Left lung (tissue), 10 donors: Measurements from ENCODE around the gene TMOD3. TPM values are rescaled to one million over a fixed set of nuclear protein-coding genes. Genes with fewer than 3 reads are reported as not detected.

Experiments used
- ATAC-seq: fragments of 200-7000 bp; cut with Tn5 transposase; one replicate; pipeline ENCODE4 v1.9.1; 2020; ENCODE audit warnings: moderate library complexity
- DNase-seq, 4 donors: peaks; one replicate each; pipeline ENCODE4 v3.0.0-alpha.2; 2013 to 2020
- H3K27ac ChIP-seq, 2 donors: fragments of 200-600 bp; sonication (generic) in 1 of 2; one replicate each; pipeline versions ENCODE4 v1.5.0 to v1.8.0; 2020 to 2021
- H3K27me3 ChIP-seq, 2 donors: fragments of 200-600 bp; sonication (generic) in 1 of 2; one replicate each; pipeline versions ENCODE4 v1.5.0 to v1.8.0; 2020 to 2021
- H3K36me3 ChIP-seq, 2 donors: fragments of 200-600 bp; sonication (generic) in 1 of 2; one replicate each; pipeline versions ENCODE4 v1.5.0 to v1.8.0; 2020 to 2021
- H3K4me1 ChIP-seq, 2 donors: fragments of 200-600 bp; one replicate each; pipeline ENCODE4 v1.8.0; 2021
- H3K4me3 ChIP-seq, 2 donors: fragments of 200-600 bp; sonication (generic) in 1 of 2; one replicate each; pipeline versions ENCODE4 v1.5.0 to v1.8.0; 2020 to 2021; ENCODE audit warnings: mild to moderate bottlenecking in 1 of 2
- H3K9me3 ChIP-seq, 2 donors: fragments of 200-600 bp; sonication (generic) in 1 of 2; one replicate each; pipeline versions ENCODE4 v1.5.0 to v1.8.0; 2020 to 2021
- intact Hi-C, 2 donors: fragments of 100-400 bp; cut with DNase I; formaldehyde crosslinking; loops; one replicate each; pipeline versions ENCODE4 v1.11.2 to v1.14.2; 2022
- polyA plus RNA-seq, 6 donors: library from polyadenylated mRNA; unstranded; fragments of 120-200 nt; gene quantifications; one replicate each; pipeline ENCODE4 v1.2.1, GENCODE V29; 2013; ENCODE audit not compliant: insufficient read length in 6 of 6
- total RNA-seq, 2 donors: library from RNA; stranded (reverse); fragmentation: NEBNext Ultra II Directional; extraction: Animal tissue kit (Norgen Biotek cat#: 25700); gene quantifications; one replicate each; pipeline ENCODE4 v1.2.1, GENCODE V29; 2021
- TF ChIP-seq, protein P1 (sequence below), 2 donors: fragments of 200-600 bp; sonication (generic) in 1 of 2; IDR thresholded peaks; one replicate each; pipeline versions ENCODE4 v1.5.0 to v1.8.0; 2021; ENCODE audit warnings: antibody characterized with exemption in 2 of 2
- donor health status: DM: no; HTN: yes; CAD: no.
- donor health status: DM: no; HTN: no; CAD: no.

TMOD3 gene
- total and polyA plus RNA-seq, 8 donors = 68.2 to 90.8 (median 74.4) TPM

DNA sequence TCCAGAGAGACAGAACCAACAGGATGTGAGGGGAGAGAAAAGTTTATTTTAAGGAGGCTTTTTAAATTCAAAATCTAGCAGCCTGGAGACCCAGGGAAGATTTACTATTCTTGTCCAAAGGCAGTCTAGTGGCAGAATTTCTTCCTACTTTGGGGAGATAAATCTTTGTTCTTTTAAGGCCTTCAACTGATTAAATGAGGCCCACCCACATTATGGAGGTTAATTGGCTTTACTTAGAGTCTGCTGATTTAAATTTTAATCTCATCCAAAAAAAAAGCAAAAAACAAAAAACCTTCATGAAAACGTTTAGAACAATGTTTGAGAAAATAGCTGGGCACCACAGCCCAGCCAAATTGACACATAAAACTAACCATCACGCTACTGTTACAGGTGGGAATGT is 41.3 kb downstream of the TMOD3 start:
- TF ChIP-seq, protein P1, sequence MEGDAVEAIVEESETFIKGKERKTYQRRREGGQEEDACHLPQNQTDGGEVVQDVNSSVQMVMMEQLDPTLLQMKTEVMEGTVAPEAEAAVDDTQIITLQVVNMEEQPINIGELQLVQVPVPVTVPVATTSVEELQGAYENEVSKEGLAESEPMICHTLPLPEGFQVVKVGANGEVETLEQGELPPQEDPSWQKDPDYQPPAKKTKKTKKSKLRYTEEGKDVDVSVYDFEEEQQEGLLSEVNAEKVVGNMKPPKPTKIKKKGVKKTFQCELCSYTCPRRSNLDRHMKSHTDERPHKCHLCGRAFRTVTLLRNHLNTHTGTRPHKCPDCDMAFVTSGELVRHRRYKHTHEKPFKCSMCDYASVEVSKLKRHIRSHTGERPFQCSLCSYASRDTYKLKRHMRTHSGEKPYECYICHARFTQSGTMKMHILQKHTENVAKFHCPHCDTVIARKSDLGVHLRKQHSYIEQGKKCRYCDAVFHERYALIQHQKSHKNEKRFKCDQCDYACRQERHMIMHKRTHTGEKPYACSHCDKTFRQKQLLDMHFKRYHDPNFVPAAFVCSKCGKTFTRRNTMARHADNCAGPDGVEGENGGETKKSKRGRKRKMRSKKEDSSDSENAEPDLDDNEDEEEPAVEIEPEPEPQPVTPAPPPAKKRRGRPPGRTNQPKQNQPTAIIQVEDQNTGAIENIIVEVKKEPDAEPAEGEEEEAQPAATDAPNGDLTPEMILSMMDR (IDR thresholded peaks at IDR 0.05) = no peak
- peaks cover 5 to 27% of the 10 kb centered on the region in 2 donors for H3K4me1 ChIP-seq
- DNase-seq (no peak), ATAC-seq (no peak)
- intact Hi-C loops = no loop called here
- H3K27me3 ChIP-seq = no peaks in the 10 kb centered on the region
- no peaks in the 10 kb centered on the region for H3K9me3 ChIP-seq
- no peak overlapping the region for H3K27ac ChIP-seq
- H3K4me3 ChIP-seq = no peak overlapping the region
- H3K36me3 ChIP-seq = peaks cover 0 to 54% of the 10 kb centered on the region in 2 donors

DNA sequence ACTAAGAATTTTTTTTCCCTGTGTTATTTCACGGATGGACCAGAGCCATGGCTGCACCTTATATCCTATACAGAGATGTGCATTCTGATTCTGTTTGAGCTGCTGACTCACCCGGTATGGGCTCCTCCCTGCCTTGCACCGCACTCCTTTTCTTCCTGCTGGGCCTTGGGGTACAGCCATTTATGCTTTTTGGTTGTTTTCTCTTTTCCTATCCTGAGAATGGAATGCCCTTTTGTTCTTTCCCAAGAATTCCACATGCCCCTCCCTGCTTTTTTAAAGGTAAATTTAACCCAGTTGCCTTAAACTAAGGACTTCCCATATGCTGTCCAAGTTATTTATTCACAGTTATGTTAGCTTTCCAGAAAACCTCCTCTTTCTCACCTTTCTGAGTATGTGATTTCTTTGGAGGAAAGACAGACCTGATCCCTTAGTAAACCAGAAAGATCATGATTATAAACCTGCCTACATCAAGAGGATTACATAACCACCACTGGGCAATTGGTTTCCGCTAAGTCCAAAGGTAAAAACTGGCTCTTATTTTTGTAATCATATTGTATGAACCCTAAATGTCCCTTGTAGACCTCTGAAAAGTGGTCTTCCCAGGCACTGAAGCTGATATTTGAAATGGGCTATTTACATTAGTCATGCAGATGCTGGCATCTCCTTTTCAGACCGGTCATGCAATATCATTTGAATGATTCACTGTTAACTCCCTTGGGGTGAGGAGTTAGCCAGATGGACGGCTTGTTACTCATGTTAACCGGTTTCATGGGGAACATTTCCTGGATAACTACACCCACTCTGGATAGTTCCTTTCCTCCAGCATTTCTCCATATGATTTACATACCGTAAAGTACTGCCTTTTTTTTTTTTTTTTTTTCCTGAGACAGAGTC is 45.5 kb downstream of the TMOD3 start:
- Histone ChIP-seq H3K27me3 (no peaks in the 10 kb centered on the region), H3K36me3 (peaks cover 0 to 34% of the 10 kb centered on the region in 2 donors), H3K27ac (peak overlapping the region; percentile 60 to 75), H3K9me3 (no peaks in the 10 kb centered on the region), H3K4me1 (peaks cover 14 to 33% of the 10 kb centered on the region in 2 donors), H3K4me3 (no peak overlapping the region)
- peak; percentile 71 for ATAC-seq
- TF ChIP-seq, protein P1 (IDR thresholded peaks at IDR 0.05) = no peak
- intact Hi-C loops = no loop called here
- DNase-seq = no peak

DNA sequence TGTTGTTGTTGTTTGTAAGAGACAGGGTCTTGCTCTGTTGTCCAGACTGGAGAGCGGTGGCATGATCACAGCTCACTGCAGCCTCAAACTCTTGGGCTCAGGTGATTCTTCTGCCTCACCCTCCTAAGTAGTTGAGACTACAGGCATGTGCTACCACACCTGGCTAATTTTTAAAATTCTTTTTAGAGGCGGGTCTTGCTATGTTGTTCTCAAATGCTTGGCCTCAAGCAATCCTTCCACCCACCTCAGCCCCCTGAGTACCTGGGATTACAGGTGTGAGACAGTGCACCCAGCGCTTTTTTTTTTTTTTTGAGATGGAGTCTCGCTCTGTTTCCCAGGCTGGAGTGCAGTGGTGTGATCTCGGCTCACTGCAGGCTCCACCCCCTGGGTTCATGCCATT is 46.7 kb downstream of the TMOD3 start:
- Histone ChIP-seq H3K36me3 (peaks cover 0 to 23% of the 10 kb centered on the region in 2 donors), H3K27ac (peak overlapping the region; percentile 60 to 75), H3K9me3 (no peaks in the 10 kb centered on the region), H3K4me1 (peaks cover 19 to 33% of the 10 kb centered on the region in 2 donors), H3K4me3 (no peak overlapping the region), H3K27me3 (no peaks in the 10 kb centered on the region)
- intact Hi-C loops = no loop called here
- TF ChIP-seq, protein P1 (IDR thresholded peaks at IDR 0.05) = no peak
- peak; percentile 47 for ATAC-seq
- DNase-seq = no peak

DNA sequence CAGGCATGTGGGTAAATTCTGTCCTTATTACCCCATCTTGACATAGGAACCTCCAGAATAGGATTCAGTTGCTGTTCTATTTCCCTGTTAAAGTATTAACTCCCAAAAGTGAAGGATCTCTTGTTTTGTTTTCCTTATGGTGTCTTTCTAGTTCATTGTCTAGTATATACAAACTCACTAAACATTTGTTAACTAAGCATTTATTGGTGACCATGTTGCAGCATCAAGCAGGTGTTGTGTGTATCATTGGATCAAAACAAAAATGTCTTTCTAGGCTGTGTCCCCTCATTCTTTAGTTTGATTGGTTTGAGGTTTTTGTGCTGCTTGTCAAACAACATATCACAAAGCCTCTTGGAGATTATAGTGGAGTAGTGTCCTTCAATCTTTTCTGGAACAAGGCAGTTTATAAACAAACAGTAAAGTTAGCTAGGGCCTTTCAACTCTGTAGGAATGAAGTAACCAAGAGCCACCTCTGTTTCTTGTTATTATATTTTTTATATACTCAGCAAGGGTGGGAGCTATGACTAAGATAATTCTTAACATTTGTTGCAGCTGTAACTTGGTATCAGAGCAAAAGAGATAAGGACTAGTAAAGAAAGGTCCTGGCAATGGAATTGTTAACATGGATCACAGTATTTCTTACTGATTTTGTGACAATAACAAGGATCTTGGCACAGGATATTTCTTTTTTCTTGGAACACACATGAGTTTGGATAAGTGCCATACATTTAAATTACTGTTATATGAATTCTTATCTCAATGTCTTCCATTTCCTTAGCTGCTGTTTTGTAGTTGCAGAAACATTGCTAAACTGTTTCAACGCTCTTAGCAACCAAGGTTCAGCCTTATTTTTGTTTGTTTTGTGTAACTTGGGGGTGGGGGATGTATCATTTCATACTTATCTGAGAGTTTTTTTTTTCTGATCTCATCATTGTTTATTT is 49.3 kb downstream of the TMOD3 start:
- TF ChIP-seq, protein P1 (IDR thresholded peaks at IDR 0.05) = no peak
- ATAC-seq (peak; percentile 45), DNase-seq (peak in 2 of 4 donors; percentile 92 to 93)
- Histone ChIP-seq H3K9me3 (no peaks in the 10 kb centered on the region), H3K27ac (peak overlapping the region; percentile 67 to 77), H3K4me1 (peaks cover 26 to 33% of the 10 kb centered on the region in 2 donors), H3K4me3 (no peak overlapping the region), H3K36me3 (peaks cover 0 to 4% of the 10 kb centered on the region in 2 donors), H3K27me3 (no peaks in the 10 kb centered on the region)
- intact Hi-C loops = no loop called here
